ENCODE results near the gene CFAP251.

DNA sequence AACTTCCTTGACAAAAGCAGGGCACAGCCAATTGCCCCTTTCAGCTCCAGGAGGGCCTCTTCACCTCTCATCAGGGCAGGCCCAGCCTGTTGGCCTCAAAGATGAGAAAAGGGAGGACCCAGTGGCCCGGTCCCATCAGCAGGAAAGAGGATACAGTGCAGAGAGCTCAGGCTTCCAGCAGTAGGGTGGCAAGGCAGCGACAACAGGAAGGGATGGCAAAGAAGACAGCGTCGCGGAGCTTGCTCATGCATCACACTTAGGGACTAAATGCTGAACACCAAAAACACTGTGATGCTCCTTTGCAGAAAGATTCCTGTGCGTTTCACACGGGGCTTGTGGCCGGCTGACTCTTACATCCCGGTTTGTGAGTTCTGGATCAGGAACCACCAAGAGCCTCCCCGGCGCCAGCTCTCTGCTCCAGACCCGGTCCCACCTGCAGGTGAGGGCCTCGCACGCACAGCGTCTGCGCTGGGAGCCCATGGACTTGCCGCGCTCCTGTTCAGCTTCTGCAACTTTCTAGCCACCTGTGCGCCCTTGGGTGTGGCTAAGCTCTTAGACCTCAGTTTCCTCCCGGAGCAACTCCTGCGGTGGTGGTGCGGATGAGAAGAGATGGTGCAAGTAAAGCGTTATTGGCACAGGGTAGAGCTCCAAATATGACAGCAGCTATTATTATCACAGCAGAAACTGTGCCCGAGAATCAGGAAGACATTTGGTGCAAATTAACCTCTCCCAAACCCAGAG lies 88.0 kb downstream of the CFAP251 start:
- TF ChIP-seq, protein P1, sequence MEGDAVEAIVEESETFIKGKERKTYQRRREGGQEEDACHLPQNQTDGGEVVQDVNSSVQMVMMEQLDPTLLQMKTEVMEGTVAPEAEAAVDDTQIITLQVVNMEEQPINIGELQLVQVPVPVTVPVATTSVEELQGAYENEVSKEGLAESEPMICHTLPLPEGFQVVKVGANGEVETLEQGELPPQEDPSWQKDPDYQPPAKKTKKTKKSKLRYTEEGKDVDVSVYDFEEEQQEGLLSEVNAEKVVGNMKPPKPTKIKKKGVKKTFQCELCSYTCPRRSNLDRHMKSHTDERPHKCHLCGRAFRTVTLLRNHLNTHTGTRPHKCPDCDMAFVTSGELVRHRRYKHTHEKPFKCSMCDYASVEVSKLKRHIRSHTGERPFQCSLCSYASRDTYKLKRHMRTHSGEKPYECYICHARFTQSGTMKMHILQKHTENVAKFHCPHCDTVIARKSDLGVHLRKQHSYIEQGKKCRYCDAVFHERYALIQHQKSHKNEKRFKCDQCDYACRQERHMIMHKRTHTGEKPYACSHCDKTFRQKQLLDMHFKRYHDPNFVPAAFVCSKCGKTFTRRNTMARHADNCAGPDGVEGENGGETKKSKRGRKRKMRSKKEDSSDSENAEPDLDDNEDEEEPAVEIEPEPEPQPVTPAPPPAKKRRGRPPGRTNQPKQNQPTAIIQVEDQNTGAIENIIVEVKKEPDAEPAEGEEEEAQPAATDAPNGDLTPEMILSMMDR (IDR thresholded peaks at IDR 0.05 in 4 of 5, conservative IDR thresholded peaks at IDR 0.05 in 1 of 5): no peak
- TF ChIP-seq POLR2A (IDR thresholded peaks at IDR 0.05): no peak

All from gastrocnemius medialis (tissue), 4 donors.